ENCODE data around the gene PORCN.
"Not testable (repeated sequence)": the region's sequence is repeated elsewhere in the genome, so short reads cannot be mapped to it uniquely, and the experiment has no call there.

PORCN gene

GRCh38 chrX:48514126-48514806 is 5.5 kb downstream of the PORCN start:
- DNase-seq = no peak

- DNase-seq = no peak
Observed at GRCh38 chrX:48514868-48515460, 6.2 kb downstream of the PORCN start.

- DNase-seq = no peak
Observed at GRCh38 chrX:48515842-48516241, 7.0 kb downstream of the PORCN start.

- DNase-seq = no peak
Observed at GRCh38 chrX:48516285-48516684, 7.5 kb downstream of the PORCN start.

GRCh38 chrX:48516987-48517386 is 8.2 kb downstream of the PORCN start:
- no peak for DNase-seq

GRCh38 chrX:48519481-48519880 is 10.7 kb downstream of the PORCN start:
- DNase-seq = not testable (repeated sequence)

- no peak for DNase-seq
Observed at GRCh38 chrX:48520455-48520854, 11.7 kb downstream of the PORCN start.

GRCh38 chrX:48520976-48521352 is 12.2 kb downstream of the PORCN start:
- DNase-seq = no peak

GRCh38 chrX:48521353-48522243 is 12.8 kb downstream of the PORCN start, which contains the start of gene EBP:
Gene EBP, plus strand, starts transcription at chrX:48521808. Its CDS starts 1,964 bp downstream, at chrX:48523772.
- DNase-seq = peak; percentile 88

GRCh38 chrX:48522291-48522690 is 13.5 kb downstream of the PORCN start:
- no peak for DNase-seq

GRCh38 chrX:48523682-48524081 is 14.9 kb downstream of the PORCN start:
- DNase-seq = no peak

- DNase-seq = not testable (repeated sequence)
Observed at GRCh38 chrX:48525853-48526252, 17.1 kb downstream of the PORCN start.

GRCh38 chrX:48530736-48531135 is 21.9 kb downstream of the PORCN start:
- DNase-seq = no peak

- no peak for DNase-seq
Observed at GRCh38 chrX:48531358-48531959, 22.7 kb downstream of the PORCN start.

- no peak for DNase-seq
Observed at GRCh38 chrX:48532161-48532560, 23.4 kb downstream of the PORCN start.

GRCh38 chrX:48533165-48533564 is 24.4 kb downstream of the PORCN start:
- DNase-seq = no peak

GRCh38 chrX:48538641-48539344 is 30.0 kb downstream of the PORCN start:
- no peak for DNase-seq

GRCh38 chrX:48539345-48540027 is 30.7 kb downstream of the PORCN start, which contains the start of gene TBC1D25:
Gene TBC1D25, plus strand, starts transcription at chrX:48539714. Its CDS starts 84 bp downstream, at chrX:48539798.
- peak; percentile 93 for DNase-seq

GRCh38 chrX:48540028-48540375 is 31.2 kb downstream of the PORCN start:
- peak; percentile 17 for DNase-seq

- no peak for DNase-seq
Observed at GRCh38 chrX:48540480-48540879, 31.7 kb downstream of the PORCN start.

GRCh38 chrX:48541140-48541814 is 32.5 kb downstream of the PORCN start:
- no peak for DNase-seq

All from NCI-H1105 (cell line).